MV-4-11 (cell line): Measurements from ENCODE around the gene KAT2B.
A peak's percentile ranks its signal among the peaks of the same experiment; 100 is the strongest.
"Not testable (repeated sequence)": the region's sequence is repeated elsewhere in the genome, so short reads cannot be mapped to it uniquely, and the experiment has no call there.

Experiments
- DNase-seq: peaks from one replicate; lab custom pipeline; 2025; lab: John Stamatoyannopoulos, UW

The KAT2B gene

DNA sequence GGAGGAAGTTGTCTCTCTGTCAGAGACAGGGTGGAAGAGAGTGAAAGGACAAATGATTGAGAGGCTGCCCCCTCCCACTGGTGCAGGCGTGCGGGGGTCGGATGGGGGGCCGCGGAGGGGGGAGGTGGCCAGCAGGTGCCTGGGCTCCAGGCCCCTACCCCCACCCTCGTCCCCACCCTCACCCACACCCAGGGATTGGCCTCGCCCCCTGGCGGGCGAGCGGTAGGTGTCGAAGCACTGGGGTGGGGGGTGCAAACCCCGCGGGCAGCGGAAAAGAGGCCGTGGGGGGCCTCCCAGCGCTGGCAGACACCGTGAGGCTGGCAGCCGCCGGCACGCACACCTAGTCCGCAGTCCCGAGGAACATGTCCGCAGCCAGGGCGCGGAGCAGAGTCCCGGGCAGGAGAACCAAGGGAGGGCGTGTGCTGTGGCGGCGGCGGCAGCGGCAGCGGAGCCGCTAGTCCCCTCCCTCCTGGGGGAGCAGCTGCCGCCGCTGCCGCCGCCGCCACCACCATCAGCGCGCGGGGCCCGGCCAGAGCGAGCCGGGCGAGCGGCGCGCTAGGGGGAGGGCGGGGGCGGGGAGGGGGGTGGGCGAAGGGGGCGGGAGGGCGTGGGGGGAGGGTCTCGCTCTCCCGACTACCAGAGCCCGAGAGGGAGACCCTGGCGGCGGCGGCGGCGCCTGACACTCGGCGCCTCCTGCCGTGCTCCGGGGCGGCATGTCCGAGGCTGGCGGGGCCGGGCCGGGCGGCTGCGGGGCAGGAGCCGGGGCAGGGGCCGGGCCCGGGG, at the start of gene KAT2B:
Gene KAT2B, plus strand, starts transcription at position 682 of the 783 bp plus-strand sequence. Its CDS starts 32 bp downstream, at position 714.
- DNase-seq = peak; percentile 62

DNA sequence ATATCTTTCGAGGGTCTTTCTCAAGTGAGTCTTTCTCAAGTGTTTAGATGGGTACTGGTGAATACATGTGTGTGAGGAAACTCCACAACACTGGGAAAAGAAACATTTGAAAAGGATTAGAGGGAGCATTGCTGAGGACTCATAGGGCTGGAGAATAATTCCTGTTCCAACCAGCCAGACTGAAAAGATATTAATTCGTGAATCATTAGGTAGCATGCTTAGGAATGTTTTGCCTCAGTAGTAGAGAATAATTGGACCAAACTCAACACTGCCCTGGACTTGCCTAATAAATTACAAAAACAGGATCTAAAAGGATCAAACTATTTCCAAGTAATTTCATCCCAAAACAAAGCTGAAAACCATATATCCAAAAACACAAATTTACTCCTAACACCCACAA, 45.5 kb upstream of the KAT2B start:
- no peak for DNase-seq

GRCh38 chr3:19997502-19997901, 42.7 kb upstream of the KAT2B start:
- DNase-seq = no peak

DNA sequence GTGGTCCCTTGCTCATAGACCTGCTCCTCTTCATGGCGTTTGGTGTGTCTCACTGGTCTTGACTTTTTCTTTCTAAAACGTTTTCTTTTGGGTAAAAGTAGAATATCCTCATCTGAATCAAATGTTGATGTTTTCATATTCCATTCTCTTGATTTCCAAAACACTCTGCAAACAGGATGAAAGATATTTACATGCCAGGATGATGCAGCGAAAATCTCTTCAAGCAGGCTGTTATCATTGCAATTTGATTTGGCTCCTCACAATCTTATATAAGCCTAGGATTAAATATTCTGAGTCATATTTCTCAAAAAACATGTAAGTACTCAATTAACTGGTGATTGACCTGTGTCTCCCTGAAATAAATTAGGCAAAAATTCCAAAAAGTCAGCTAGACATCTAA, 38.3 kb upstream of the KAT2B start:
- DNase-seq = no peak

DNA sequence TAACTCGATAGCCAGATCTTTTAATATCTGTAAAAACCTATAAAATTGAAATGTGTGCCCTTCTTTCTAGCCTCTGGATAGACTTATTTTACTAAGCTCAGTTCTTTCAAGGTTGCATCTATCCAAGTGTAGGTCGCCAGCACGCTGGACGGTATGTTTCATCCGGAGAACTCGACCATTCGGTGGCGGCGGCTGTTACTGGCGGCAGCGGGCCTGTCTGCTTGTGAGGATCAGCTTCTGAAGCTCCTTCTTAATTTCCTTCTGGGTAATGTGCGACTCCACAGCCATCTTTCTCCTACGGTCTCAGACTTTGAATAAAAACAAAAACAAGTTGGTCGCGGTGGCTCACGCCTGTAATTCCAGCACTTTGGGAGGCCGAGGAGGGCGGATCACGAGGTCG, 32.3 kb upstream of the KAT2B start:
- no peak for DNase-seq

DNA sequence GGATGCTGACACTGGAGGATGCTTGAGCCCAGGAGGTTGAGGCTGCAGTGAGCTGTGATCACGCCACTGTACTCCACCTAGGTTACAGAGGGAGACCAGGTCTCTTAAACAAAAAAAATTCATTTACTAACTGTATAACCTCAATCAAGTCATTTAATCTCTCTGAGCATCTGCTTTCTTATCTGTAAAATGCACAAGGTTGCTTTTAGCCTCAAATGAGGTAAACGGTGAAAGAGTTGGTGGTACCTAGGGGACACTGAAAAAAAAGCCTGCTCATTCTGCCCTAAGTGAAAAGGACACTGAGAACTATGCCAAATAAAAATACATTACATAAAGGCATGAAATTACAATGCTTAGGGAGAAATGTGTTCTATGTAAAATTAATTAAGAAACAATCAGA, 31.6 kb upstream of the KAT2B start:
- no peak for DNase-seq

- no peak for DNase-seq
These were observed 28.1 kb upstream of the KAT2B start, which contains the start of gene PP2D1 for GRCh38 chr3:20012164-20012563. Gene PP2D1, minus strand, starts transcription at chr3:20012264. Its CDS starts 192 bp downstream, at chr3:20012072.

DNA sequence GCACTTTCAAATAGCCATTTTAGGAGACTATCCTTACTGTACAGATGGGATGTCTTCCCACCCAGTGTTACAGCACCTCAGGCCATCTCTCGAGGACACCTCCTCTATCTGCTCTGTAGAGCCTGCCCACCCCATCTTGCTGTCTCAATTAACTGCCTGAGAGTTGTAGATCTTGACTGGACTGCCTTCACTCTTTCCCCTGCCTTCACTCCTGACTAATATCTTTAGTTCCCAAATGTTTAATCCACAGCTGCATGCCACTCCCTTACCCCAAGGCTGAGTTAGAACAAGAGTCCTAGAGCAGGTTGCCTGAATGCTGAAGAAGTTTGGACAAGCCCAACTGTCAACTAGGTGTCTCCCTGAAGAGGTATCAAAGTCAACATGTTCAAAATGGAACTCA, 26.9 kb upstream of the KAT2B start:
- no peak for DNase-seq

GRCh38 chr3:20015525-20015924, 24.7 kb upstream of the KAT2B start:
- no peak for DNase-seq

DNA sequence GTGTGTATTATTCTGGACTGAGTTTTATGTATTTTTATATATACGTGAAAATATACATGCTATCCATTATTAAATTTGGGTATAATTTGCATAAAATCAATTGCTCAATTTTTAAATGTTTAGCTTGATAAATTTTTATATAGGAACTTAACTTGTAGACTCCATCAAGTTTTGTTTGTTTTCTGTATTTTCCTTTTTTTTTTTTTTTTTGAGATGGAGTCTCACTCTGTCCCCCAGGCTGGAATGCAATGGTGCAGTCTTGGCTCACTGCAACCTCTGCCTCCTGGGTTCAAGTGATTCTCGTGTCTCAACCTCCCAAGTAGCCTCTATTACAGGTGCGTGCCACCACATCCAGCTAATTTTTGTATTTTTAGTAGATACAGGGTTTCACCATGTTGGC, 24.2 kb upstream of the KAT2B start:
- not testable (repeated sequence) for DNase-seq

- no peak for DNase-seq
These were observed 17.2 kb upstream of the KAT2B start for GRCh38 chr3:20022954-20023622.

GRCh38 chr3:20023623-20024405, 16.4 kb upstream of the KAT2B start:
- DNase-seq = peak; percentile 8

DNA sequence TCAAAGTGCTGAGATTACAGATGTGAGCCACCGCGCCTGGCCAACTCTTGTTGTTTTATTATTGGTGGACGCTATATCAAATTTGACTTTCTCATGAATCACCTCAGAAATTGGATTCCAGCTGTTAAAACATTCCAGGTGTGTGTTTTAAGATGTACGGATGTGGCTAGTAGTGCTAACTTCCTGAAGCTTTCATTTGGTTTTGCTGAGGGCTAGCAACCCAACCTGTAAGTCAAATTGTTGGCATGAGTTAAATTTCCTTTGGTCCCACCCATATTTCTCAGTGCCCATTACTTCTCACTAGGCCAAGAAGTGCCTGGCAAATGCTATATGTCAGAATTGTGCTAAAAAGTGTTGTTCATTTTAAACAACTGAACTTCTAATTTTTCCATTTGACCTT, 13.1 kb upstream of the KAT2B start:
- DNase-seq = no peak

DNA sequence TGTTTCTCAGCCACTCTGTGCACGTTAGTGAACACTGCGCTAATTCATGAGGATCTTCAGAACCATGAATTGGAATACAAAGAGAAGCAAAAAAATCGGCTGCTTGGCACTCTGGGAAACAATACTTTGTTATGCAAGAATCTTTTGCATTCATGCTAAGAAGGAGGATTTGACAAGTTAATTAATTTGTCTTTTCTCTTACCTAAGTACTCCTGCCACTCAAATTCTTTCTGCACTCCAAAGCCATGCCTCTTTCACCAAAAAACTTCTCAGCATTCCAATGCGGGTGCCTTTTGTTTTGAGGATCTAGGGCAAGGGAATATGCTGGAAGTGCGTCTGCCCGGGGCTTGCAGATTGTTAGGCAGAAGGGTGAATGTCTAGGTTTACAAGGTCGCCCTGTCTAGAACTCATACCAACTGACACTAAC, 11.3 kb upstream of the KAT2B start:
- no peak for DNase-seq

DNA sequence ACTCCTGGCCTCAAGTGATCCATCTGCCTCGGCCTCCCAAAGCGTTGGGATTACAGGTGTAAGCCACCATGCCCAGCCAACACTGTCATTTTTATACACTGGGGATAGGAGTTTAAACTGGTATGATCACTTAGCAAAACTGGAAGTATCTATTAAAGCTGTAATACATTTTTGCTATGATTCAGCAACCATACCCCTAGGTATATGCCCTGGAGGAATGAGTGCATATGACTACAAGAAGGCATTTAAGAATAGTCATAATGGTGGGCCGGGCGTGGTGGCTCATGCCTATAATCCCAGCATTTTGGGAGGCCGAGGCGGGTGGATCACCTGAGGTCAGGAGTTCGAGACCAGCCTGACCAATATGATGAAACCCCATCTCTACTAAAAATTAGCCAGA, 8.3 kb upstream of the KAT2B start:
- DNase-seq = not testable (repeated sequence)

GRCh38 chr3:20035019-20035418, 5.2 kb upstream of the KAT2B start:
- DNase-seq = no peak

DNA sequence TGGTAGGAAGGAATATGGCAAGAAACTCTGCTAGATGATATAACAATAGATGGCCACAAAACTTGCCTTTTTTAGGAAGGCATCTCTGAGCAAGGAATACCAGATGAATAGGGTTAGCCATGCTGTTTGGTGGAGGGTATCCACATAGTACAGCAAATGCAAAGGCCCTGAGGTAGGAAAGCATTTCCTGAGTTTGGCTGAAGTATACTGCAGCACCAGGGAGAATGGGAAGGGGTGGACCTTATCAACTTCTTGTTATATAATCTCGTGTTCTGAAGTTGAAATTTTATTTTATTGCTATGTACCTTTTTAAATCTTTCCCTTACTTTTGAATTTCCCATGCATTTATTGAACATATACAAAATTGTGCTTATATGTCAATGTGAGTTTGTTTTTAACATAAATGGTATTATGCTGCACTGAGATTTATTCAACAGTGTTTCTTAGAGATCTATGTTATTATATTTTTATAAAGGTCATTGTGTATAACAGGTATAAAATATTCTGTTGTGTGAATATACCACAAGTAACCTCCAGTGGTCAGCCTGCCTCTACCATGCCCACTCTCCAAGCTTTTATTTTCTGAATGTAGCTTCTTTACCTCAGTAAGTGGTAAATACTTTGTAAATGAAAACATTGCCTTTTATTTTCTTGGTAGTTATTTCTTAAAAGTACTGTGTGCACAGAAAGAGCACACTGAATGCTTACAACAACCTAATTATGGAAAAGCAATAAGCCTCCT, 2.8 kb upstream of the KAT2B start:
- no peak for DNase-seq

GRCh38 chr3:20038699-20039465, 1.4 kb upstream of the KAT2B start:
- no peak for DNase-seq

DNA sequence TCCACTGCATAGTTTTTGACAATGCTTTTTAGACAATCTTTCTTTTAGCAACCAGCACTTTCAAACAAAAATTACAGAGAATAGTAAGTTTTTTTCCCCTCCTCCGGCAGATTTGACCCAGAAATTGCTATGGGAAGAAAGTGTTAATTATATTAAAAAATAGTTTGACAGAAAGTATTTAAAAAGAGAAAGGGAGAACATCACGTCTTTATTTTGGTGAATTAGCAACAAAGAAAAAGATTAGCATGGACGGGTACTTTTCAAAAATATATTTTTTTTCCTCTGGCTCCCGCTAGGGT, 831 bp upstream of the KAT2B start:
- no peak for DNase-seq

- peak; percentile 63 for DNase-seq
These were observed 426 bp downstream of the KAT2B start for GRCh38 chr3:20040548-20041196.
